Stimulated activated CD8-positive, alpha-beta memory T cell treated with anti-CD3 and anti-CD28 coated beads, Interleukin-2, amount 100 ng/mL, for 48 hours (primary cell): Measurements from ENCODE around the gene PPP1R14C.
"Not testable (repeated sequence)": the region's sequence is repeated elsewhere in the genome, so short reads cannot be mapped to it uniquely, and the experiment has no call there.

Source experiments
- DNase-seq, 2 donors: peaks; one replicate each; pipeline ENCODE4 v3.0.0-alpha.2; 2020; ENCODE audit warnings: low read depth in 2 of 2

Gene PPP1R14C

DNA sequence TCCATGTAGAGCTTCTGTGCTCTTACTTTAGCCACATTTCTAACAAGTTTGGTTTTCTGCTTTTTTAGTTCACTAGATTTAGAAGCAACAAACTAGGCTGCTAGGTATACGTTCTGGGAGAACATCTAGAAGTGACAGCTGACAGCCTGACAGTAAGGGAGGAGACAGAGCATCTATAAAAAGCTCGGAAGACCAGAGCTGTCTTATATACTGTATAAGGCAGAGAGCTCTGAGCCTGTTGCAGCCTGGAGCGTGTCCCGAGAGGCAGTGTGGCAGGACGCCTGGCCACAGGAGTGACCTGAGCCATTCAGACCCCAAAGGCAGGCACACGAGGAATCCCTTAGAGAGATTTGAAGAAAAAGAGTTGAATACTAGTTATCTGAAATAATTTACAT, 24.6 kb downstream of the PPP1R14C start:
- DNase-seq: no peak

DNA sequence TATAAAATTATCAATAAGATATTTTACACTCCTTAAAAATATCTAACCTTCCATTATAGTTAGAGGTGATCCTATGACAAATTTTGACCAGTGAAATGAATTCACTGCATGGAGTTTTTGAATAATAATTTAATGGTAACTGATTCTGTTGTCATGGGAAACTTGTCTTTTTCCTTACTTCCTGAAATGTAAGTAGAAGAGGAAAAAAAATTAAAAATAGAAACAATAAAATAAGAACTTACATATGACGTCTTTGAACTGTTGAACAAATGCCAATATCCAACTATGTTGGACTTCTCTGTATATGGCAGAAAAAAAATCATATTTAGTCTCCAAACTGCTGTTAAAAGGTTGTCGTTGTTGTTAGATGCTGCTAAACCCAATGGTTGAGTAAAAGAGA, 26.3 kb downstream of the PPP1R14C start:
- no peak for DNase-seq

DNA sequence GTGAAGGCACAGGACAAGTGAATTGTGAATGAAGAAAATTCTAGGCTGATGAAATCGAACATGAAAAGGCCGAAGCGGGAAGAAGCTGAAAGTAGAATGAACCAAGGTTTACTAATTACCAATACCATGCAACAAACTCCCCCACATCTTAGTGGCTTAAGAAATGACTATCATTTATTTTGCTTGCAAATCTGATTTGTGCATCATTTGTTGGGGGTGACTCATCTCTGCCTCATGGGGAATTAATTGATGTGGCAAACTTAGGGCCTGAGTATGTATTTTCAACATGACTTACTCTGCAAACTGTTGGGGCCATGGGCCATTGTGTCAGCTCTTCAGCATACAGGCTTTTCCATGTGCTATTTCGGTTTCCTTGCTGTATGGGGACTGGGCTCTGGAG, 26.8 kb downstream of the PPP1R14C start:
- peak; percentile 1 to 16 for DNase-seq

DNA sequence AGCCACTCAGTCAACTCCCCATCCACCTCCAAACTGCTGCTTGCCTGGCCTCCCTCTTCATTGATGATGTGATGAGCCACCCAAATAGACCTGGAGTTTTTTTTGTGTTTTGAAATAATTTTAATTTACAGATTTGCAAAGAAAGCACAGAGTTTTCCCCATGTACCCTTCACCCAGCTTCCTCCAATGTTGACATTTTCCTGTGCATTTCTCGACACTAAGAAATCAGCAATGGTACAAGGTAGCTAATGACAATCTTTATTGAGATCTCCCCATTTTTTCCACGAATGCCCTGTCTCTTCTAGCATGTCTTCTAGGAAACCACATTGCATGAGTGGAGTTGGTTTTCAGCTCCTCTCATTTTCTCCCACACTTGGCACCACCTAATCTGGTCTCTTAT, 30.1 kb downstream of the PPP1R14C start:
- DNase-seq: no peak

DNA sequence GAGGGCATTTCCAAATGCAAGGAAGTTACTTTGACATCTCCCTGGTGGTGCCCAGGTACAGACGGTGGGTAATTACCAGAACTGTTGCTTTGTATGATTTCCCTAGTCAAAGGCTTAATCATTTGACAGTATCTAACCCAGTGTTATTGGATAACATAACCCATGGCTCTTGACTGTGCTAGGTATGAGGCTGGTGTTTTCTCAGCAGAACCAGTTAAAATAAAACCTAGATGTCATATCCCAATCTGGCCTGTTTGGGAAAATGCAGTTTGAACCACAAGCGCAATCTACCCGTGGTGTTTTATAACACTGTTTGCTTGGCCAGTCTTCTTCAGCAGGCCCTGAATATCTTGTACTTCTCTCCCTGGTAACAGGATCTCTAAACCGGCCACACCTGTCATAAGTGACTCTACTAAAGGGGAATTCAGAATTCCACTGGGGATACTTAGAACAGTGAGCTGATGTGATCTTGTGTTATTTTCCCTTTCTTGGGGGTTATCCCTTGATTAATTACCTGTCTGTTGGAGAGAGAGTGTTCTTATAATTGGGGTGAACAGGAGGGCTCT, 32.8 kb downstream of the PPP1R14C start:
- no peak for DNase-seq

DNA sequence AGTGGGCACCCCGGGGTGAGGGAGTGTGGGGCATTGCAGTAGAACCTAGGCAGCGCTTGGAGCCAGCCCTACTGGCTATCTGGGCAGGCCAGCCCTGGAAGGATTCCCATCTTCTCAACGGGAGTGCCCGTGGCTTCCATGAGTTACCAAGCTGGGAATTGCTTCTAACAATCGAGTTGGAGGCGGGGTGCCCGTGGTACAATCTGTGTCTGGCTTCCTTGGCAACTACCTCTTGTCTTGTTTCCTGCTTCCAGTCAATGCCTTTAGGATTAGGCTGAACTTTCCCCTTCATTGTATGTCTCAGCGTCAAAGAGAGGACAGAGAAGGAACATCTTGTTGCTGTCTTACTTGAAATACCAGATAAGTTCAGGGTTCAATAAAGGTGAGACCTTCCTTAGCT, 33.3 kb downstream of the PPP1R14C start:
- DNase-seq: no peak

DNA sequence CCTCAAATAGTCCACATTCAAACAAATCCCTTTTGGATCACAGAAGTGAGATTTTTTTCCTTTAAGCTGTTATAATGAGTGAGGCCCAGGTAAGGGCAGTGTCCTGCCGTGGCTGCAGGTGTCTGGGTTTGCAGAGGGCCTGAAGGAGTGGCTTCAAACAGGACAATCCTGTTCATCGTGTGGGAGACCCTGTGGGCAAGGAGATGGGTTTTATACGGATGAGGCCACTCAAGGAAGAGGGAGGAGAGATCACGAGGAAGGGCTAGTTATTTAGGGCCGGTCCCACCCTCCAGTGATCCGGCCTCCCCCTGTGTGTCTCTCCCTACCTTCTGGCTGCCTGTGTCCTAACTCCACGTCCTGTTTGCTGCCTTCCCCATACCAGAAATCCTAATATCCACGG, 33.8 kb downstream of the PPP1R14C start:
- no peak for DNase-seq

DNA sequence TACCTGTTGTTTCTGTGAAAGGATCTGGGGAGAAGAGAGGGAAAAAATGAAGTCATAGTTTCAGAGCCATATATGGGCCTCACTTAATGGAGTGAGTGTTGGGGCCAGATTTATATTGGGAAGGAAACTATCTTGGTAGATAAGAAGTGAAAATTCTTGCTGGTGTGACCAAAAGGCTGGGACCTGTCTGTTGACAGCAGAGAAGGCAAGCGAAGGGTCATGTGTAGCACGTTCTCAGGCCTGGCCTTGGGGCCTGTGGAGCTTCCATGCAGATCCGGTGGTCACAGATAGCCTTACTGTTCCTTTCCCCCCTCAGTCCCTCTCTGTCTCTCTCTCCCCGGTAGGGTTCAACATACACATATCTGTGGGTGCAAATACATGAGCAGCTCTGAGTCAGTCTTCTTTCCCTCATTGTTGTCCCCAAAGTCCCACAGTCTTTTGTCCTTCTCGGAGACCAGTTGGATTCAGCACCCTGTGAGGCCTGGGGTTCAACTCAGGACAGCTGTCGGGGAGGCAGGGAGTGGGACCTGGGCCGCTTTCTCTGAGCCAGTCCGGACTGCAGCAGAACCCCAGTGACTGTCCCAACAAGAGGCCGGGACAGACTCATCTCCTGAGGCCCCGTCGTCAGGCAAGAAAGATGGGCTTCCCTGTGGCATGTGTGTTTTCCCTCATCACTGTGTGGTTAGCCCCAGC, 34.6 kb downstream of the PPP1R14C start:
- DNase-seq: no peak

DNA sequence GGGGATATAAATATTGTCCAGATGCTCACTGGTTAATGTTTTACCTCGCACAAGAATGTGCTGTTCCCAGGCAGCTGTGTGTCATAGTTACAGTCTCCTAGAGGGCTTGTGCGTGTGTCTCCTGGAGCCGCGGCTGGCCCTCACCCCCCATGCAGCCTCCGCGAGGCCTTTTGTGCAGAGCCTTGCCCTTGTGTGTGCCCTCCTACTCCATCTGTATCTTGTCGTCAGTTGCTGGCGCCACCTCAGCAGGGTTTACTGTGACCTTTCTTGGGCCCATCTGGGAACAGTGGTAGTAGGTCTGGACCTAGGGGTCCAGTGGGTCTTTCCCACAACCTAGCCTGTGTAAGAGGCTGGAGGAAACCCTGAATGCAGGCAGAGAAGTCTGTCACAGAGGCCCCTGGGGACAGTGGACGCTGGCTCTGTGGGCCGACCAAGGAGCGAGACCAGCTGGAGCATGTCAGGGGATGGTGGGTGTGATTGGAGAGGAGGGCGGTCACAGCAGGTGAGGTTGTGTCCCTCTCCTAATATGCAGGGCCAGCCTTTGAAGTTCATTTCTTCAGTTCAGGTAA, 35.2 kb downstream of the PPP1R14C start:
- DNase-seq: no peak

DNA sequence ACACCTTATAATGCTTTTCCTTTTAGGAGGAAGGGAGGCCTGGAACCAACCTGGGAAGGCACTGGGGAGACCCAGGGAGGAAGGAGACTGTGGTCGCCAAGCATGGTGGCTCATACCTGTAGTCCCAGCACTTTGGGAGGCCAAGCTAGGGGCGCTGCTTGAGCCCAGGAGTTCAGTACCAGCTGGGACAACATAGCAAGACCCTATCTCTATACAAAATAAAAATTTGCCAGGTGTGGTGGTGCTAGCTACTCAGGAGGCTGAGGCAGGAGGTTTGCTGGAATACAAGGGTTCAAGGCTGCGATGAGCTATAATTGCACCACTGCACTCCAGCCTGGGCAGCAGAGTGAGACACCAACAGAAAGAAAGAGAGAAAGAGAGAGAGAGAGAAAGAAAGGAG, 36.2 kb downstream of the PPP1R14C start:
- no peak for DNase-seq

DNA sequence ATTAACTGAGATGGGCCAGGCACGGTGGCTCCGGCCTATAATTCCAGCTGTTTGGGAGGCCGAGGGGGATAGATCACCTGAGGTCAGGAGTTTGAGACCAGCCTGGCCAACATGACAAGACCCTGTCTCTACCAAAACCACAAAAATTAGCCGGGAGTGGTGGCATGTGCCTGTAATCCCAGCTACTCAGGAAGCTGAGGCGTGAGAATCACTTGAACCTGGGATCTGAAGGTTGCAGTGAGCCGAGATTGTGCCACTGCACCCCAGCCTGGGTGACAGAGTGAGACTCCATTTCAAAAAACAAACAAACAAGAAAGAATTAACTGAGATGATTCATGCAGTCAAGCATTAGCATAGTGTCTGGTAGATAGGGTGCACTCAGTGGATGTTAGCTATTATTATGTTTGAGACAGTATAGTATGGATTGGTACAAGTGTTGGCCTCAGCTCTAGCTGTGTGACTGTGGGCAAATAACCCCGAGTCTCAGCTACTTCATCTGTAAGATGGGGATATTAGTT, 37.1 kb downstream of the PPP1R14C start:
- DNase-seq: not testable (repeated sequence)

DNA sequence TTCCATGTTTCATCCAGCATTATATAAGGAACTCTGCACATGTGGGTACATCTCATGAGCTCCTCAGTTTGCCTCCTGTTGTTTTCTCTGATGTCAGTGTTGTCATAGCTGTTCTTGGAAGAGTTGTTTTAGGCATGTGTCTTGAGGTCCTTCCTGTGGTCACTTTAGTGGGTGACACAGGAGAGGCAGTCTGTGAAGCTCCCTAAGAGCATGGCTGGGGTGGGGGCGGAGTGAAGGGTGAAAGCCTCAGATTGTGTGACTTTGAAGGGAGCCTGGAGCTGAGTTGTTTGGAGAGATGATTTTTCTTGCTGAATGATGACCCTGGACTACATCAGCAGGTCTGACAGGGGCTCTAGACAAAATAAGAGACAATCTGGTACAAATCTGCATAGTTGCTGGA, 37.7 kb downstream of the PPP1R14C start:
- DNase-seq: no peak

DNA sequence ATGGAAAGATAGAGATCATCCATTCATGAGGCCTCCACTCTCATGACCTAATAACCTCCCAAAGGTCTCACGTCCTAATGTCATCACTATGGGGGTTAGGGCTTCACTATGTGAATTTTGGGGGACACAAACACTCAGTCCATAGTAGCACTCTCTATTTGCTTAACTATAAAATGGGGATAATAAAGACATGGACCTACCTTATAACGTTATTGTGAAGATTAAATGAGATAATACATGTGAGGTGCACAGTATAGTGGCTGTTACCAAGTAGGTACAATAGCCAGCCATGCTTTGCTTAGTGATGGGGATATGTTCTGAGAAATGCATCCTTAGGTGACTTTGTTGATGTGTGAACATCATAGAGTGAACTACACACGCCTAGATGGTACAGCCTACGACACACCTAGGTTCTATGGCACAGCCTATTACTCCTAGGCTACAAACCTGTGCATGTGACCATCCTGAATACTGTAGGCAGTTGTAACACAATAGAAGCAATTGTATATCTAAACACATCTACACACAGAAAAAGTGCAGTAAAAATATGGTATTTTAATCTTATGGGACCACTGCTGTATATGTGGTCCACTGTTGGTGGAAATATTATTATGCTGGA, 39.7 kb downstream of the PPP1R14C start:
- no peak for DNase-seq

DNA sequence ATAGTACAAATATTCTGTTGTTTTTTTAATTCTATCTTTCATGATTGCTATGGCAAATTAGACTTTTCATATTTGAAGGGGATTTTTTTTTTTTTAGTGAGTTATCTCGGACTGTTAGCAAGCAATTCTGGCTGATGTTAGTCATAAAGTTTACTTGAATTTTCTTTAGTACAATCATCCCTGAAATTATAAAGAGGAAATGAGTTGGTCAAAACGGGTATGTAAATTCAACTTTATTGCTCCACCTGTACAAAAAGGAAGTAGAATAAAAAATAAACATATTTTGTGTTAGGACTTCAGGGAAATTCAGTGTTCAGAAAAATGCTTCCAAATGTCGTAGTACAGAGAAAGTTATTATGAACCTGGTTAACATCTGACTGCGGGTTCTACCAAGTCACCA, 40.3 kb downstream of the PPP1R14C start:
- DNase-seq: no peak

DNA sequence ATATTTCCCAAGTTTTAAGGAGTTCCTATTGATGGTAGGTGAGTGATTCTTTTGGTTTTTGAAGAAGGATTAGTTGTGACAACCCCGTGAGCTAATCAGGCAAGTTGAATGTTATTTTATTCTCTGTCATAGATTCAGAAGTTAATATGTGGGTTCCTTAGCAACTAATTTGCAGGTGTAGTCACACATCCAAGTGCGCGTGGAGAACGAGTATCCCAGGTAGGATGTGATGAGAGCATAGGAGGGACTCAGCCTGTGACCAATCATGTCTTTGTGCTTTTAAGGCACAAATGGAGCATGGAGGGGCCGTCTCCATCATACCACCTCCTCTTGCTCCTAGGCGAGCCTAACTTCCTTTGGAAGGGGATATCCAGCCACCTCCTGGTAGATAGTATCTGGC, 41.1 kb downstream of the PPP1R14C start:
- DNase-seq: no peak

DNA sequence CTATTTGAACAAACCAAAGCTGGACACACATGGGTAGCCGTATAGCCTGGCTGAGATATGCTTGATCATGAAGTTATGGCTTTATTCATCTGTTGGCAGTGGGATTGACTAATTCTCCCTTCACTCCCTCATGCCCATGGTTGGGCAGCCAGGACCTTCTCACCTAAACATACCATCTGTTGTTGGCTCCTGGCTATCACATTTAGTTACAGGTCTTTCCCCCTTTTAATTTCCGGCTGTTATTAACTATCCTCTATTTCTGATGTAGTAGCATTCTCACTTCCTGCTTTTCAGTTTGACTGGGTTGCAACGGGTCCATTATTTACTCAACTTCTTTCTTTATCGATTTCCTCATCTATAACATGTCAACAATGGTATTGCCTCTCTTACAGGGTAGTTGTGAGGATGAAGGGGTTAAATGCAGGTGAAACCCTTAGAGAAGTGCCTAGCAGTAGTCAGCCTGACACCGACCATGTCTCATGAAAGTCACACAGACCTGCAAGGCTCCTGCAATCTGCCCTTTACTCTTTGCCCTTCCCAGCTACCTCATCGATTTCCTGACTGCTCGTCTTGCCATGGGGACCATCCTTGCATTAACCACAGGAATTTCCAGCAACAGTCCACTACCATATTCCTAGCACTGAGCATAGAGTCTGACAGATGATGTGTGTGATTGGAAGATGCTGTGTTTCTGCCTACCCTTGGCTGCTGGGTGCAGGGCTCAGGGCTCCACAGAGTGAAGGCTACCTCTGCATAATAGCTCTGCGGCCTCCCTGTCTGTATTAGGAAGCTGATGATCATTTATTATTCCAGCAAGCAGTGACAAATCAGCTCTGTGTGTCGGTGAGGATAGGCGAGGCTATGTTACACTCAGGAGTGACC, 42.2 kb downstream of the PPP1R14C start:
- no peak for DNase-seq

DNA sequence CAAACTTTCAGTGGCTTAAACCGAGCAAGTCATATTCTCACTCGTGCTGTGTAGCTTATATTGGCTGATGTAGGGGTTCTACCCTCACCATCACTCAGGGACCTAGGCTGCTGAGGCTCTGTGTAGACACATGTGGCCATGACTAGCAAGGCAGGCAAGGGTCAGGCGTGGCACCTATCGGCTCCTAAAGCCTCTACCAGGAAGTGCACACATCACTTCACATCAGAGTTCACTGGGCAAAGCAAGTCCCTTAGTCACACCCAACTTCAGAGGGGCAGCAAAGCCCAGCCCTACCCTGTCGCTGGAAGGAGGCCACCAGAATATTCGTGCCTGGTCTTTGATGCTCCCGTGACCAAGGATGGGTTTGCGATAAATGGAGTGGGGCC, 42.9 kb downstream of the PPP1R14C start:
- DNase-seq: no peak

DNA sequence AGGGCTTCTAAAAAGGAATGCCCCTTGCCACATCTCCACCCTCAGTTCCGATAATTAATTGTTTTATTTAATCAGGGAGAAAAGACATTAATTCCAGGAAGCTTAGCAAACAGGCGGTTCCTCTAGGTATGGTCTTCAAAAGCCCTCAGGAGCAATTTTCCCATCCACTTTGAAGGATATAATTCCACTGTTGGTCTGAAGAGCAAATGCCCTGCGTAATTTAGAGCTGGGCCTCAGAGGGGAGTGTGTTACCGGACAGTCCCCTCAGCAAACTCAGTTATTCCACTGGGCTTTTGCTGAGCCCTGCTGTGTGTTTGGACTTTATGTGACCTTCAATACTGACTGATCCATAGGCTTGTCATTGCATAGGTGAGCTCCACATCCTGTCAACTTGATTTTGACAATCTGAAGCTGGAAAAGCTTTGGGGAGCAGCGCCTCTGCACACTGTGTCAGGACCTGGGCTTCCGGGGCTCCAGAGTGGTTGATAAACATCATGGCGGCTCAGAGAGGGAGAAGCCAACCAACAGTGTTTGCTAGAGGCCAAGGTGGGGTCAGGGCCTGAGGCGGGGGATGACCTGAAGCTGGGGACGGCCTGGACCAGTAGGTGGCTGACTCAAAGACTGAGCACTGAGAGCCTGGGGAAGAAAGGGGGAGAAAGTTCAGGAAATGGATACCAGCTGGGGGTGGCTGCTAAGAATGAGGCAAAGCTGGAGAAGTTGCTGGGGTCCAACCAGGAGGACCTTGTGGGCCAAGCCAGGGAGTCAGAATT, 43.5 kb downstream of the PPP1R14C start:
- no peak for DNase-seq

DNA sequence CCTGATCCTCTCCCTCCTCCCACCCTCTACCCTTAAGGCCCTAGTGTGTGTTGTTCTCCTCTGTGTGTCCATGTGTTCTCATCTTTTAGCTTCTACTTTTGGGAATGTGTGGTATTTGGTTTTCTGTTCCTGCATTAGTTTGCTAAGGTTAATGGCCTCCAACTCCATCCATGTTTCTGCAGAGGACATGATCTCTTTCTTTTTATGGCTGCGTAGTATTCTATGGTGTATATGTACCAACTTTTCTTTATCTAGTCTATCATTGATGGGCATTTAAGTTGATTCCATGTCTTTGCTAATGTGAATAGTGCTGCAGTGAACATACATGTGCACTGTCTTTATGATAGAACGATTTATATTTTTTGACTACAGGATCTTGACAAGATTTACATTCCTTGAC, 44.6 kb downstream of the PPP1R14C start:
- DNase-seq: not testable (repeated sequence)

DNA sequence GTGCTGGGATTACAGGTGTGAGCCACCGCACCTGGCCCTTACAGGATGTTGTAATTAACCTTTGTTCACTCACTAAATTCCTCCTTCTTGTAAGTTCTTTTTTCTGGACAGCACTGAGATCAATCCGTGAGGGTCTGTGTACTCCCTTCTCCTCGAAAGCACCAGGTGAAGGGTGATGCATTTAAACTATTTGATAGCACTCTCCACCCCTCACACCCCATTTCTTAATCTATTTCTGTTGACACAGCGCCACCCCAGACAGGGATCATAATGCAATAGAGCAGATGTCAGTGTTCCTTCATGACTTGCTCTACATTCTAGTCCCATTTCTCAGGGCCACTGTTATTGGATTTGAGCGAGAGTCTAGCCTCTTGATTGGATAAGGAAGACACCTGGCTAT, 46.3 kb downstream of the PPP1R14C start:
- DNase-seq: no peak

DNA sequence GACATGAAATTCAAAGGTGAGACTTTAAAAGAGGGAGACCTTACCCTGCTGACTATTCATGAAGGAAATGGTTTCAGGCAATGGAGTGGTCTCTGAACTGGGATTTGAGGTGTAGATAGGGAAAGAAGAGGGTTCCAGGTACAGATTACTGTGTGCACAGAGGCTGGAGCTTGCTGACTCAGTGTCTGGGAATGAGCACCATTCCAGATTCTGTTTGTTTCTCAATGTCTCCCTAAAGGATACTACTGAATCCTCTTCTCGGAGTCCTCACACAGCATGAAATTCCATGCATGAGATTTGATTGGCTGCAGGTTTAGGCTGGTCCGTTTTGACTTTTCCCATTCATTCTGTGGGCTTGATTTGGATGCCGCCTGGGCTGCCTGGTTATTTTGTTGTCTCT, 49.0 kb downstream of the PPP1R14C start:
- DNase-seq: no peak
